Ecto neural progenitor cell (in vitro differentiated cells): ENCODE measurements around the gene MYO18B.

Experiments used
- DNase-seq: peaks from one replicate; pipeline ENCODE4 v3.0.0-alpha.2; 2018; ENCODE audit warnings: low spot score

Gene MYO18B

DNA sequence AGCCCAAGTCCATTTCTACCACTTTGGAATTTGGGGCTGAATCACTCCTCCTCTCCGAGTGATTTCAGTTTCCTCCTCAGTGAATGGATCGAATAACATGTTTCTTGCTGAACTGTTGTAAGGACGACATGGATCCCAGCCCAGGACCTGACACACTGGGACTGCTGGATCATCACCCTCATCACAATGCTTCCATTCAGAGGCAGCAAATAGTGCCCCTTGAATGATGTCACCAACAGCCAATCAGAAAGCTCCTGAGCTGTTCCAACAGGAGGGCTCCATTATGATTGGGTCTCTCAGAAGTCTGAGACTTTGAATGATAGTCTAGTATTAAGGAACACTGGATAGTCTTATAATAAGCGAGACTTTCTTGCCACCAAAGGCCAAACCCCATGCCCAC is 158.9 kb downstream of the MYO18B start:
- no peak for DNase-seq

- no peak for DNase-seq
Measured at GRCh38 chr22:25902402-25902801, 160.4 kb downstream of the MYO18B start.

GRCh38 chr22:25903294-25903693 is 161.3 kb downstream of the MYO18B start:
- peak; percentile 67 for DNase-seq

DNA sequence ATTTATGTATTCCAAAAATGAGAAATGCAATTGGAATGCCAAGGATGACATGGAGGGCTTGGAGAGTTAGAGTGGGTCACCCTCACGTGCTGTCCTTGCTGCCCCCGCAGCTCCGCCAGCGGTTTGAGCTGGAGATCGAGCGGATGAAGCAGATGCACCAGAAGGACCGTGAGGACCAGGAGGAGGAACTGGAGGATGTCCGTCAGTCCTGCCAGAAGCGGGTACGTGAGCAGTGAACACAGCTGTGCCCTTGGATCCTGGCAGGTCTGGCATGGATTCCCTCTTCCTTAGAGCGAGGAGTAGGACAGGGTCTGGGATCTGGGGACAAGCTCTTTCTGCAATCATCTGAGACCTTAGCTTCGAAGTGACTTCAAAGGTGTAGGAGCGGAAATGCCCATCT is 166.2 kb downstream of the MYO18B start:
- DNase-seq, result no peak

DNA sequence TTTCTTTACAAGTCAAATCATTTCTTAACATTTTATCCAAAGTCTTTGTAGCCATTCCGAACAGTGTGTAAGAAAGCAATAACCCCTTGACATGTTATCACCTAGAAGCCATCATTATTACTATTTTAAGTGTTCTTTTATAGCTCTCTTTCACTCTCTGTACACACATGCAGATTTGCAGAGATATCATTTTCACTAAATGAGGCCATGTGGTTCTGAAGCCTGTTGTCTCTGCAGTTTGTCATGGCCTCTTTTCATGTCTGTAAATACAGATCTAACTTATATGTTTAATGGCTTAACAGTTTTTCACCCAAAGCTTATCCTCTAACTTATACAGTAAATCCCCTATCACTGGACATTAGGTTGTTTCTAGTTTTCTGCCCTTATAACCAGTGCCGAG is 166.8 kb downstream of the MYO18B start:
- DNase-seq, result no peak

GRCh38 chr22:25909614-25910387 is 167.8 kb downstream of the MYO18B start:
- DNase-seq, result no peak

- no peak for DNase-seq
Measured at GRCh38 chr22:25911243-25911972, 169.4 kb downstream of the MYO18B start.

DNA sequence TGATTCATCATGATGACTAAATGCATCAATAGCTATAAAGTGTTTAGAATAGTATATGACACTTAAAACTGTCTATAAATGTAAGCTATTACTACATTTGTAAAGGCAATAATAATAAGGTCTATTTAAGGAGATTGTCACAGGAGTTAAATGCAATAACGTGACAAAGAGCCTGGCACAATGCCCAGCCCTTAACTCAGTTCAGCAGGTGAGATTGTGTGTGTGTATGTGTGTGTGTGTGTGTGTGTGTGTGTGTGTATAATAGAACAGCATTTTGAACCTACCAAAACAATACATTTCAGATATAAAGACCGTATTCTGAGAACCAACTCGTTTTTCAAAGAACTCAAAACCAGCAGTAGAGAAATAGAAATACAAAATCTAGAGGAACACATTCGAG is 177.5 kb downstream of the MYO18B start:
- DNase-seq, result no peak

DNA sequence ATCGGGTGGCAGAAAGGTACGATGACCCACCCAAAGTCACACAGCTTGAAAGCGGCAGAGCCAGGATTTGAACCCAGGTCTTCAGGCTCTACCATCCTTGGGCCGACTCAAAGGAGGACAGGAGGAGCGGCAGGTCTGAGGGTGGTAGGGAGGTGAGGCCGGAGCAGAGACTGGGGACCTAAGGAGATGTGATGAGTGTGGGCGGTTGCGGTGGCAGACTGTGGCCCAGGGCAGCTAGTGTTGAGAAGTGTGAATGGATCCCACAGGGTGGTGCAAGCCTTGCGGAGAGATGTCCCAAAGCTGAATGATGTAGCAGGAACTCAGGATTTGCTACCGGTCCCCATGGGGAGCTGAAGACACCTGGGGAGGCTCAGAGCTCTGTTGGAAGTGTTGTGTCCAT is 180.2 kb downstream of the MYO18B start:
- no peak for DNase-seq

- no peak for DNase-seq
Measured at GRCh38 chr22:25923914-25924313, 181.9 kb downstream of the MYO18B start.

GRCh38 chr22:25928038-25928437 is 186.1 kb downstream of the MYO18B start:
- no peak for DNase-seq

GRCh38 chr22:25929321-25929878 is 187.4 kb downstream of the MYO18B start:
- no peak for DNase-seq

DNA sequence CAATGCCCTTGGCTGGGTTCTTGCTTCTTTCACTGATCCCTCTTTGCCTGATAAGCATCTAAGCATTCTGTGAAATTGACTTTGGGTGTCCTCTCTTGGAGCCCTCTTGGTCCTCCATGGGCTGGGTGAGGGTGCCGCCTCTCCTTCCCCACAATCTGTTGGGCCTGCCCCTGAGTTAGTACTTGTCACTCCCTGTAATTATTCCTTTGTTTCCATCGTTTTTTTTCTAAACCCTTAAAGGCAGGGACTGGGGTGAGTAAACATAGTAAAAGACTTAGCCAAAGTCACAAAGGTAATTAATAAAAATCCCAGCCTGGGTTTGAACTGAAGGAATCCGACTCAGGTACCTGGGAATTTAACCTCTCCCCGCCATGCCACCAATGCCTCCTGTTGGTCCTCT is 188.1 kb downstream of the MYO18B start:
- DNase-seq, result no peak

DNA sequence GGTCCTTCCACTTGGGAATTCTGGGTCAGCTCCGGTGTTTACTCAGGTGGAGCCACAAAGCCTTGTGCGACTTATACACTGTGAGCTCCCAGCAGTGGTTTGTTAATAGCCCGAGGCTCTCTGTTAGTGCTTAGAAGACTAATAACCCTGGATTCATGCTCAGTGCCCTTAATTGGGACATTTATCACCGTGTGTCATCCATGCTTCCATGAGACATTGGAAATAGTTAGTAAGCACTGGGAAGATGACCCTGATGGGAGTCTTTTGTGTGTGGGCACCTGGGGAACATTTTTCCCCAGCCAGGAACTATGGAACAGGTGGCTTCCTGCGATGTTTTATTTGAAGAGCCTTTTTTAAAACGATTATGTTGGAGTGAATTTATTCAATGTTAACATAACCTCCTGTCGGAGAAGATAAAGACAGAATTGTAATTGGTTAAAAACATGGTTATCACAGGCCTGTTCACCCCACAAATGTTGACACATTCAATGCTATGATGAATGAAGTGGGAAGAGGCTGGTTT is 188.9 kb downstream of the MYO18B start:
- DNase-seq, result no peak

GRCh38 chr22:25933158-25933788 is 191.3 kb downstream of the MYO18B start:
- no peak for DNase-seq

GRCh38 chr22:25935266-25936058 is 193.5 kb downstream of the MYO18B start:
- DNase-seq, result no peak

DNA sequence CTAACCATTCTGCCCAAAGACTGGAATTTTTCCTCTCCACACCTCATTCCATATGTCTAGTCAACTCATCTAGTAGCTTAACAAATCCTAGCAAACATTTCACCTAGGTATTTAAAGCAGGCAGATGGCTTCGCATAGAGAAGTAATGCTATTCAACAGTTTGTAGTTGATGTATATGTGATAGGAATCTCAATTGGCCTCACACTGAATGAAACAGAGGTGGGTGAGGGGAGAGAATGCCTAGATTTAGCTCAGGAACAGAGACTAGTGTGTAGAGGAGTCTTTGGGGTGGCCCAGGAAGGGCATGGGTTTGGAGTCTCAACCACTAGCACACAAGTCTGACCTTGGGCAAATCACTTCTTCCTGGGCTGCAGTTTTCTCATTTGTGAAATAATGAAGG is 196.2 kb downstream of the MYO18B start:
- DNase-seq, result no peak

DNA sequence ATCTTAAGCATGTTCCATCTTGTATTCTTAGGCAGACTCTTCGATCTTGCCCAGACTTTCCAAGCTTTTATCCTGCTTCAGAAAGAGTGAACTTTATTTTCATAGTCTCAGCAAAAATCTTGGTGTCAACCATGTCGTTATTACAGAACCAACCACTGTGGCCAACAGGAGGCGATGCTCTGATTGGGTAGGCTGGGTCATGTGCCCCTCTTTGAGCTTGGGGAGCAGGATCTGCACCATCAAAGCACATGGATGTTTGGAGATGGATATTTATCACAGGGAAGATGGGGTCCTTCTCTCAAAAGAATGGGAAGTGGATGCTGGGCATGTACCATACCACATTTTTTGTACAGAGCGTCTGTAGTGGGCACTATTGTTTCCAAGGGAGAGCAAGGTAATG is 197.4 kb downstream of the MYO18B start:
- DNase-seq, result no peak

DNA sequence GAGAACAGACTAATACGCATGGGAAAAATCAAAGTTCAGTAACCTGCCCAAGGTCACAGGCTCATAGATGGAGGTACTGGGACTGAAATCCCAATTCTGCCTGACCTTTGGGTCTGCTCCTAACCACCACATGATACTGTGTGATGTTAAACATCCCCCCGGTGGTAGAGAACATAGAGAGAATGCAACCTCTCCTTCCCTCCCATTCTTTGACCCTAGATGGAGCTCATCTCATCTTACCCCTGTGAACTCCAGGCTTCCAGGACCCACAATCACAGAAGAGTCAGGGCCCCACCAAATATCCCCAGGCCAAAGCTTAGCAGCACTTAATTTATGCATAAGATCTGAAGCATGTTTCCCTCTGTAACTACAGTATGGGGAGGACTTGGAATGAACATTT is 198.5 kb downstream of the MYO18B start:
- no peak for DNase-seq

DNA sequence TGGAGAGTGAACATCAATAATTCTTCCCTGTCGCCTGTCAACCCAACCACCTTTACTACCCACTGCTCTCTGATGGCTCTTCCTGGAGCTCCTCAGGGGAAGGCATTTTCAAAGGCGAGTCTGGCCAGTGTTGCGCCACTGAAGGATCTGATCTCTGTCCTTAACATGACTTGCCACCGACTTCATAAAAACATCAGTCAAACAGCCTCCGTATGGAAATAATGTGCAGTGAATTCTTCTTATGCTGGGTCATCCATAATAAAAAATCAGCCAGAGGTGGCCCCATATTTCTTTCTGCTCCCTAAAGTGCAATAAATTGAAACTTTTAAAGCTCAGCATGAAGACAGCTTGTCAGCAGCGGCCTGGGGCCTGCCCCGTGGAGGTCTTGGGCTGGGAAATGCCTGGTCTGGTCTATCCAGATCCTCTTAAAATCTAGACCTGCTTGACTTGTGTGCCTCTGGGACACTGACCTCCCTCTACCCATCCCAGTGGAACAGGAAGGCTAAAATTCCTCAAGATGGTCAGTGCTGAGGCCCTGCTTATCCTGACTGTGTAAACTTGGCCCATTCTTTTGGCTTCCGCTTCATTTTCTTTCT is 199.5 kb downstream of the MYO18B start:
- no peak for DNase-seq

DNA sequence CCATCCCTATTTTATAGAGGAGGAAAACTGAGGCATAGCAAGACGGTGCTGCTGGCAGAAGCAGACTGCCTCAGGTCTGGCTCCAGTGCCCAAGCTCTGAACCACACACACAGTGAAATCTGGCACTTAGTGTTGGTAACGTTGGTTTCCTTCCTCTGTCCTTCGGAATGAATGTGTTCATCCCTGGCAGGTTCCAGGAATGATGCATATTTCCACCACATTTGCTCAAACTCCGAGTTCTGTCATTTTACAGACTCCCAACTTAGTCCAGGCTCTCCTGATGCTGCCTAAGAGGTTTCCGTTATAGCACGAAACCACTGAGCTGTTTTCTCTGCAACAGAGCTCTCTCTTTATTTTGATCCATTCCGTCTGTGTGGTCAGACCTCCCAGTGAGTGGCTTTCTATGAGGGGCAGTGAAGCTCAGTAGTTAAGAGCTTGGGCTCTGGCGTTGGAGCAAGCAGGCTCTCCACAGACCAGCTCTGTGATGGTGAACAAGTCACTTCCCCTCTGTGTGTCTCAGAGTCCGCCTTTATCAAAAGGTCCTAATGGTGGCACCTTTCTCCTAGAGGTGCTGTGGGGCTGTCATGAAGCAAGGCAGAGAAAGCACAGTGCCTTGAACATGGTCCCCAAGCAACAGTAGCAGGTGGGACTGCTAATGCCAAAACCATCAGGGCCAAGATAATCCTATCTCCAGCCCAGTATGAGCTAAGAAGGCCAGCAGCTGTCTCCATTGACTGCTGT is 200.3 kb downstream of the MYO18B start:
- DNase-seq, result no peak
